K562 (cell line): ENCODE results near the gene TMEM139. TPM values are rescaled to one million over a fixed set of nuclear protein-coding genes. Genes with fewer than 3 reads are reported as not detected.

ENCODE experiments used
- BHLHE40 ChIP-seq: IDR thresholded peaks from 2 replicates; pipeline ENCODE4 v1.6.1; 2011; ENCODE audit warnings: low read length, improper control_type of control experiment
- FOSL1 ChIP-seq: fragments of 200-800 bp; sonication (Bioruptor generic); conservative IDR thresholded peaks from 2 replicates; pipeline ENCODE4 v1.6.1; 2016; ENCODE audit warnings: missing genetic modification characterization, missing compliant biosample characterization
- KLF10 ChIP-seq: fragments of 250-450 bp; sonication (Bioruptor Pico); IDR thresholded peaks from 2 replicates; pipeline ENCODE4 v1.6.1; 2021; ENCODE audit warnings: matching md5 sums
- MTA2 ChIP-seq: fragments of 450-650 bp; IDR thresholded peaks from 2 replicates; pipeline ENCODE4 v1.6.1; 2016; ENCODE audit warnings: low read depth
- NR3C1 ChIP-seq: sonication (generic); formaldehyde crosslinking; IDR thresholded peaks from 2 replicates; pipeline ENCODE4 v1.8.1; 2022; ENCODE audit warnings: missing genetic modification reagents
- RAD21 ChIP-seq, 2 experiments: fragments of 250-450 bp in 1 of 2; fragments of 450-650 bp in 1 of 2; sonication (Bioruptor Pico) in 1 of 2; formaldehyde crosslinking in 1 of 2; IDR thresholded peaks in 1 of 2; conservative IDR thresholded peaks in 1 of 2; 2 replicates each; pipeline versions ENCODE4 v1.4.0 to v1.8.0; 2020 to 2022; ENCODE audit warnings: mild to moderate bottlenecking in 2 of 2, moderate library complexity in 1 of 2
- RBM39 ChIP-seq: fragments of 200-400 bp; formaldehyde crosslinking; optimal IDR thresholded peaks from 2 replicates; pipeline ENCODE3; 2018; ENCODE audit warnings: low read depth, low read length
- RNF2 ChIP-seq: sonication (generic); IDR thresholded peaks from 2 replicates; pipeline ENCODE4 v1.6.1; 2016
- SMARCC2 ChIP-seq: fragments of 450-650 bp; IDR thresholded peaks from 2 replicates; pipeline ENCODE4 v1.6.1; 2017; ENCODE audit warnings: antibody characterized with exemption, moderate library complexity, mild to moderate bottlenecking, low read depth
- SNRNP70 ChIP-seq: fragments of 200-400 bp; formaldehyde crosslinking; optimal IDR thresholded peaks from 2 replicates; pipeline ENCODE3; 2017; ENCODE audit warnings: low read depth, low read length
- SRSF1 ChIP-seq: fragments of 200-400 bp; formaldehyde crosslinking; IDR thresholded peaks from 2 replicates; pipeline ENCODE4 v1.6.1; 2017; ENCODE audit warnings: mild to moderate bottlenecking, low read depth, low read length, moderate library complexity
- TBL1XR1 ChIP-seq, 2 experiments: IDR thresholded peaks; 2 replicates each; pipeline ENCODE4 v1.6.1; 2012; ENCODE audit warnings: improper control_type of control experiment in 2 of 2, low read length in 2 of 2, mild to moderate bottlenecking in 1 of 2
- TCFL5 ChIP-seq: fragments of 250-450 bp; sonication (Bioruptor Pico); conservative IDR thresholded peaks from 2 replicates; pipeline ENCODE4 v1.6.1; 2021; ENCODE audit warnings: mild to moderate bottlenecking, moderate library complexity, matching md5 sums
- TEAD4 ChIP-seq, 2 experiments: sonication (generic) in 1 of 2; formaldehyde crosslinking in 1 of 2; IDR thresholded peaks; 2 replicates each; pipeline versions ENCODE4 v1.6.1 to v1.8.0; 2012 to 2022; ENCODE audit warnings: borderline replicate concordance in 1 of 2, inconsistent platforms in 1 of 2, low read length in 1 of 2, mild to moderate bottlenecking in 1 of 2, missing genetic modification reagents in 1 of 2
- ZNF445 ChIP-seq: fragments of 250-450 bp; sonication (Bioruptor Pico); IDR thresholded peaks from 2 replicates; pipeline ENCODE4 v1.4.0; 2020; ENCODE audit warnings: low read depth, mild to moderate bottlenecking, moderate library complexity
- ZNF764 ChIP-seq: fragments of 250-450 bp; sonication (Bioruptor Pico); IDR thresholded peaks from 2 replicates; pipeline ENCODE4 v1.4.0; 2020; ENCODE audit warnings: low read depth, mild to moderate bottlenecking, moderate library complexity
- polyA plus RNA-seq, 8 experiments: library from polyadenylated mRNA; depleted of rRNA in 4 of 8; stranded (reverse) in 5 of 8; unstranded in 3 of 8; fragments of >200 nt; fragmentation: Nextera tagmentation in 2 of 8; fragmentation: Illumina TruSeq in 1 of 8; extraction: Ambion mirVana in 2 of 8; extraction: Trizol in 1 of 8; gene quantifications; 2 replicates each; pipeline versions ENCODE4 v1.2.1 to v1.2.3, GENCODE V29; 2011 to 2014; ENCODE audit warnings: inconsistent platforms in 1 of 8, missing spikeins in 1 of 8
- total RNA-seq, 7 experiments: library from RNA; depleted of rRNA in 6 of 7; stranded (reverse); fragments of >200 nt in 6 of 7; fragmentation: Illumina TruSeq in 2 of 7; extraction: Trizol in 2 of 7; gene quantifications; 2 replicates each; pipeline versions ENCODE4 v1.2.1 to v1.2.3, GENCODE V29; 2011 to 2021; ENCODE audit warnings: low replicate concordance in 1 of 7
- TF ChIP-seq, protein P1 (sequence below): fragments of 450-650 bp; IDR thresholded peaks from 2 replicates; pipeline ENCODE4 v1.7.1; 2018; ENCODE audit warnings: mild to moderate bottlenecking, low read depth; ENCODE audit not compliant: partially characterized antibody
- TF ChIP-seq, protein P2 (sequence below): IDR thresholded peaks from 3 replicates; pipeline ENCODE4 v1.6.1; 2011; ENCODE audit warnings: borderline replicate concordance, mild to moderate bottlenecking; ENCODE audit not compliant: insufficient read length, insufficient read depth
- TF ChIP-seq, protein P3 (sequence below): fragments of 250-450 bp; sonication (Bioruptor Pico); IDR thresholded peaks from 2 replicates; pipeline ENCODE4 v1.4.0; 2020; ENCODE audit warnings: mild to moderate bottlenecking
- TF ChIP-seq, protein P4 (sequence below): fragments of 450-650 bp; conservative IDR thresholded peaks from 2 replicates; pipeline ENCODE4 v1.6.1; 2016; ENCODE audit warnings: missing genetic modification characterization, low read depth, mild to moderate bottlenecking, missing compliant biosample characterization, moderate library complexity

TMEM139 gene
- total and polyA plus RNA-seq, 9 of the 15 experiments (the other 6 are each of a cell fraction or from before 2014, with no cell fraction given): 0.27 to 1.8 (median 0.79) TPM

DNA sequence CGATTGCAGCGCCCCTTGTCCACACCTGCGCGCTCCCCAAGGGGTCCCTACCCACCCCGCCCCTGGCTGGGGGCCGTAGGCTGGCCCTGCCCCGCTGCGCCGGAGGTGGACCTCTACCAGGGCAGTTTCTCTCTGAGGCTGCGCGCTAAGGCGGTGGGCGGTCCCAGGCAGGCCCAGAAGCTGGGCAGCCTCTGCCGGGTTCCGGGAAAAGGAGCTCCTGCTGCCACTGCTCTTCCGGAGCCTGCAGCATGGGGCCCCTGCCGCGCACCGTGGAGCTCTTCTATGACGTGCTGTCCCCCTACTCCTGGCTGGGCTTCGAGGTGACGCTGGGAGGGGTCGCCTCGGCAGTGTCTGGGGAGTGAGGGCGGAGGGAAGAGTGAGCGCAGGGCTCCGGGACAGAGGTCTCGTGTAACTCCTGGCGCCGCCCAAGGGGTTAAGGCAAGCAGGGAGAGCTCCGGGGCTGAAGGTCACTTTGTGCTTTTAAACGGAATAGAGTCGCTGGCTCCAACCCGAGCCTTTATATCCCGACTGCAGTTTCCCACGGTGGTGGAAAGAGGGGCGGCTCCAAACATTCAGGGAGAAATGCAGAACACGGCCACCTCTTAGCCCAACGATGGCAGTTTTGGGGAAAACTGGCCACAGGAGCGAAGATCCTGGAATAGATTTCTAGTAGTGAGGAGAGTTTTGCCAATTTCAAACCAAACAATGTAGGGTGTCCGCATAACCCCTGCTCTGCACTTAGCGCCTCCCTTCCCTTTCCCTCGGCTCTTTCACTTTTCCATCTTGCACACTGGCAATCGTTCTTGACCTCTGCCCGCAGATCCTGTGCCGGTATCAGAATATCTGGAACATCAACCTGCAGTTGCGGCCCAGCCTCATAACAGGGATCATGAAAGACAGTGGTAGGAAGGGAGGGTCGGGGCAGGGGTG, 21.2 kb upstream of the TMEM139 start, which contains the start of gene GSTK1 (continued):
- TF ChIP-seq, protein P1, sequence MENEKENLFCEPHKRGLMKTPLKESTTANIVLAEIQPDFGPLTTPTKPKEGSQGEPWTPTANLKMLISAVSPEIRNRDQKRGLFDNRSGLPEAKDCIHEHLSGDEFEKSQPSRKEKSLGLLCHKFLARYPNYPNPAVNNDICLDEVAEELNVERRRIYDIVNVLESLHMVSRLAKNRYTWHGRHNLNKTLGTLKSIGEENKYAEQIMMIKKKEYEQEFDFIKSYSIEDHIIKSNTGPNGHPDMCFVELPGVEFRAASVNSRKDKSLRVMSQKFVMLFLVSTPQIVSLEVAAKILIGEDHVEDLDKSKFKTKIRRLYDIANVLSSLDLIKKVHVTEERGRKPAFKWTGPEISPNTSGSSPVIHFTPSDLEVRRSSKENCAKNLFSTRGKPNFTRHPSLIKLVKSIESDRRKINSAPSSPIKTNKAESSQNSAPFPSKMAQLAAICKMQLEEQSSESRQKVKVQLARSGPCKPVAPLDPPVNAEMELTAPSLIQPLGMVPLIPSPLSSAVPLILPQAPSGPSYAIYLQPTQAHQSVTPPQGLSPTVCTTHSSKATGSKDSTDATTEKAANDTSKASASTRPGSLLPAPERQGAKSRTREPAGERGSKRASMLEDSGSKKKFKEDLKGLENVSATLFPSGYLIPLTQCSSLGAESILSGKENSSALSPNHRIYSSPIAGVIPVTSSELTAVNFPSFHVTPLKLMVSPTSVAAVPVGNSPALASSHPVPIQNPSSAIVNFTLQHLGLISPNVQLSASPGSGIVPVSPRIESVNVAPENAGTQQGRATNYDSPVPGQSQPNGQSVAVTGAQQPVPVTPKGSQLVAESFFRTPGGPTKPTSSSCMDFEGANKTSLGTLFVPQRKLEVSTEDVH: peak; percentile 60
- 0 out of 2 replicates have a peak, but pooled peaks have one; percentile 43 for TF ChIP-seq BHLHE40
- TF ChIP-seq, protein P2, sequence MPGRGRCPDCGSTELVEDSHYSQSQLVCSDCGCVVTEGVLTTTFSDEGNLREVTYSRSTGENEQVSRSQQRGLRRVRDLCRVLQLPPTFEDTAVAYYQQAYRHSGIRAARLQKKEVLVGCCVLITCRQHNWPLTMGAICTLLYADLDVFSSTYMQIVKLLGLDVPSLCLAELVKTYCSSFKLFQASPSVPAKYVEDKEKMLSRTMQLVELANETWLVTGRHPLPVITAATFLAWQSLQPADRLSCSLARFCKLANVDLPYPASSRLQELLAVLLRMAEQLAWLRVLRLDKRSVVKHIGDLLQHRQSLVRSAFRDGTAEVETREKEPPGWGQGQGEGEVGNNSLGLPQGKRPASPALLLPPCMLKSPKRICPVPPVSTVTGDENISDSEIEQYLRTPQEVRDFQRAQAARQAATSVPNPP: no peak
- no peak for TF ChIP-seq SNRNP70
- TF ChIP-seq, protein P3, sequence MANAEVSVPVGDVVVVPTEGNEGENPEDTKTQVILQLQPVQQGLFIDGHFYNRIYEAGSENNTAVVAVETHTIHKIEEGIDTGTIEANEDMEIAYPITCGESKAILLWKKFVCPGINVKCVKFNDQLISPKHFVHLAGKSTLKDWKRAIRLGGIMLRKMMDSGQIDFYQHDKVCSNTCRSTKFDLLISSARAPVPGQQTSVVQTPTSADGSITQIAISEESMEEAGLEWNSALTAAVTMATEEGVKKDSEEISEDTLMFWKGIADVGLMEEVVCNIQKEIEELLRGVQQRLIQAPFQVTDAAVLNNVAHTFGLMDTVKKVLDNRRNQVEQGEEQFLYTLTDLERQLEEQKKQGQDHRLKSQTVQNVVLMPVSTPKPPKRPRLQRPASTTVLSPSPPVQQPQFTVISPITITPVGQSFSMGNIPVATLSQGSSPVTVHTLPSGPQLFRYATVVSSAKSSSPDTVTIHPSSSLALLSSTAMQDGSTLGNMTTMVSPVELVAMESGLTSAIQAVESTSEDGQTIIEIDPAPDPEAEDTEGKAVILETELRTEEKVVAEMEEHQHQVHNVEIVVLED (CRISPR knock-in tag): no peak; the same call in 1 of the 2 replicates
- no peak for TF ChIP-seq NR3C1 (CRISPR knock-in tag)
- 0 out of 2 replicates have a peak, but pooled peaks have one; percentile 4 for TF ChIP-seq TEAD4 (IDR thresholded peaks at IDR 0.05; ENCODE audit: low read length)
- TF ChIP-seq TEAD4 (CRISPR knock-in tag; IDR thresholded peaks at IDR 0.05; ENCODE audit: borderline replicate concordance): 0 out of 2 replicates have a peak, but pooled peaks have one; percentile 49
- TF ChIP-seq TBL1XR1 (IDR thresholded peaks at IDR 0.05; ENCODE audit: low read length in 2 of 2): no peak
- TF ChIP-seq RNF2: no peak
- no peak; the same call in 1 of the 2 replicates for TF ChIP-seq SMARCC2
- no peak for TF ChIP-seq KLF10 (CRISPR knock-in tag)
- no peak for TF ChIP-seq MTA2
- TF ChIP-seq TCFL5 (CRISPR knock-in tag): no peak
- no peak for TF ChIP-seq ZNF445 (CRISPR knock-in tag)
- TF ChIP-seq, protein P4, sequence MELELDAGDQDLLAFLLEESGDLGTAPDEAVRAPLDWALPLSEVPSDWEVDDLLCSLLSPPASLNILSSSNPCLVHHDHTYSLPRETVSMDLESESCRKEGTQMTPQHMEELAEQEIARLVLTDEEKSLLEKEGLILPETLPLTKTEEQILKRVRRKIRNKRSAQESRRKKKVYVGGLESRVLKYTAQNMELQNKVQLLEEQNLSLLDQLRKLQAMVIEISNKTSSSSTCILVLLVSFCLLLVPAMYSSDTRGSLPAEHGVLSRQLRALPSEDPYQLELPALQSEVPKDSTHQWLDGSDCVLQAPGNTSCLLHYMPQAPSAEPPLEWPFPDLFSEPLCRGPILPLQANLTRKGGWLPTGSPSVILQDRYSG (tag): no peak
- no peak for TF ChIP-seq ZNF764 (CRISPR knock-in tag)
- no peak for TF ChIP-seq RBM39
- no peak for TF ChIP-seq SRSF1
- no peak for TF ChIP-seq FOSL1 (tag)
- no peak for TF ChIP-seq RAD21 (CRISPR knock-in tag; conservative IDR thresholded peaks at IDR 0.05 in 1 of 2, IDR thresholded peaks at IDR 0.05 in 1 of 2)
